GM12875 (cell line): ENCODE measurements around the gene ZCCHC24.

Experiments used
- H3K4me3 ChIP-seq: one replicate; pipeline ENCODE4 v1.5.1; 2011; ENCODE audit warnings: low read depth, low read length, control low read depth
- CTCF ChIP-seq: IDR thresholded peaks from 2 replicates; pipeline ENCODE4 v1.5.1; 2011; ENCODE audit warnings: low read depth, mild to moderate bottlenecking, control low read depth, inconsistent platforms, low read length, moderate library complexity, borderline replicate concordance; ENCODE audit not compliant: insufficient read depth

ZCCHC24 gene

GRCh38 chr10:79430325-79430905 is 15.0 kb downstream of the ZCCHC24 start:
- no peak for TF ChIP-seq CTCF
- no peak overlapping the region for H3K4me3 ChIP-seq

GRCh38 chr10:79429751-79430150 is 15.7 kb downstream of the ZCCHC24 start:
- no peak overlapping the region for H3K4me3 ChIP-seq
- TF ChIP-seq CTCF, result no peak

GRCh38 chr10:79427965-79428364 is 17.5 kb downstream of the ZCCHC24 start:
- no peak overlapping the region for H3K4me3 ChIP-seq
- TF ChIP-seq CTCF, result no peak

- H3K4me3 ChIP-seq, result no peak overlapping the region
- no peak for TF ChIP-seq CTCF
Measured at GRCh38 chr10:79425074-79425532, 20.3 kb downstream of the ZCCHC24 start.

- no peak overlapping the region for H3K4me3 ChIP-seq
Measured at GRCh38 chr10:79424221-79425073, 21.0 kb downstream of the ZCCHC24 start.

GRCh38 chr10:79422178-79422892 is 23.1 kb downstream of the ZCCHC24 start:
- H3K4me3 ChIP-seq, result no peak overlapping the region
- TF ChIP-seq CTCF, result no peak

More at GRCh38 chr10:79424221-79425073, 21.0 kb downstream of the ZCCHC24 start:
- TF ChIP-seq CTCF, result no peak
